ENCODE results near the gene ORMDL1.
A peak's percentile ranks its signal among the peaks of the same experiment; 100 is the strongest.

The ORMDL1 gene

GRCh38 chr2:189791338-189792042, 7.4 kb upstream of the ORMDL1 start:
- Histone ChIP-seq H3K27ac (ENCODE audit: low read depth, low read length, poor library complexity, severe bottlenecking) (no peak overlapping the region), H3K9me3 (ENCODE audit: low read length) (no peaks in the 10 kb centered on the region), H3K36me3 (ENCODE audit: insufficient read depth, low read length) (peaks cover 83% of the 10 kb centered on the region), H3K79me2 (ENCODE audit: insufficient read depth, low read length) (peaks cover 43% of the 10 kb centered on the region), H3K4me2 (ENCODE audit: low read length) (no peak overlapping the region), H4K20me1 (ENCODE audit: insufficient read depth, low read length) (no peaks in the 10 kb centered on the region), H3F3A (ENCODE audit: insufficient read depth, low read length) (no peaks in the 10 kb centered on the region), H3K4me1 (ENCODE audit: insufficient read depth, low read length, severe bottlenecking) (no peaks in the 10 kb centered on the region), H3K9ac (ENCODE audit: low read length) (no peak overlapping the region), H3K9me2 (ENCODE audit: low read depth, low read length) (no peaks in the 10 kb centered on the region), H3K4me3 (ENCODE audit: low read depth, low read length, poor library complexity, severe bottlenecking) (no peak overlapping the region), H2AFZ (ENCODE audit: low read length) (no peak overlapping the region), H3K27me3 (ENCODE audit: insufficient read depth, low read length) (no peaks in the 10 kb centered on the region)
- no peak for TF ChIP-seq CTCF (IDR thresholded peaks at IDR 0.05; ENCODE audit: low read length)
- no peak for TF ChIP-seq EZH2 (IDR thresholded peaks at IDR 0.05; ENCODE audit: borderline replicate concordance, low read length)

- peak overlapping the region; percentile 91 for H3K9ac ChIP-seq (ENCODE audit: low read length)
- peaks cover 60% of the 10 kb centered on the region for H3K36me3 ChIP-seq (ENCODE audit: insufficient read depth, low read length)
- no peak overlapping the region for H2AFZ ChIP-seq (ENCODE audit: low read length)
- peaks cover 61% of the 10 kb centered on the region for H3K79me2 ChIP-seq (ENCODE audit: insufficient read depth, low read length)
- H3F3A ChIP-seq (ENCODE audit: insufficient read depth, low read length) = no peaks in the 10 kb centered on the region
- no peaks in the 10 kb centered on the region for H3K27me3 ChIP-seq (ENCODE audit: insufficient read depth, low read length)
- no peaks in the 10 kb centered on the region for H3K9me2 ChIP-seq (ENCODE audit: low read depth, low read length)
- no peak for TF ChIP-seq EZH2 (IDR thresholded peaks at IDR 0.05; ENCODE audit: borderline replicate concordance, low read length)
- TF ChIP-seq CTCF (IDR thresholded peaks at IDR 0.05; ENCODE audit: low read length) = no peak
- no peaks in the 10 kb centered on the region for H3K9me3 ChIP-seq (ENCODE audit: low read length)
- no peaks in the 10 kb centered on the region for H4K20me1 ChIP-seq (ENCODE audit: insufficient read depth, low read length)
- peak overlapping the region; percentile 79 for H3K4me3 ChIP-seq (ENCODE audit: low read depth, low read length, poor library complexity, severe bottlenecking)
- peak overlapping the region; percentile 73 for H3K27ac ChIP-seq (ENCODE audit: low read depth, low read length, poor library complexity, severe bottlenecking)
- peak overlapping the region; percentile 96 for H3K4me2 ChIP-seq (ENCODE audit: low read length)
- peaks cover 31% of the 10 kb centered on the region for H3K4me1 ChIP-seq (ENCODE audit: insufficient read depth, low read length, severe bottlenecking)
Observed at GRCh38 chr2:189783451-189783926, 650 bp downstream of the ORMDL1 start.

GRCh38 chr2:189782221-189782671, 1.9 kb downstream of the ORMDL1 start:
- no peaks in the 10 kb centered on the region for H3K27me3 ChIP-seq (ENCODE audit: insufficient read depth, low read length)
- peak overlapping the region; percentile 79 for H3K4me3 ChIP-seq (ENCODE audit: low read depth, low read length, poor library complexity, severe bottlenecking)
- peak overlapping the region; percentile 91; the same call in 1 of the 2 replicates for H3K9ac ChIP-seq (ENCODE audit: low read length)
- H3K9me2 ChIP-seq (ENCODE audit: low read depth, low read length) = no peaks in the 10 kb centered on the region
- peaks cover 65% of the 10 kb centered on the region for H3K36me3 ChIP-seq (ENCODE audit: insufficient read depth, low read length)
- peak overlapping the region; percentile 96 for H3K4me2 ChIP-seq (ENCODE audit: low read length)
- TF ChIP-seq EZH2 (IDR thresholded peaks at IDR 0.05; ENCODE audit: borderline replicate concordance, low read length) = no peak
- no peak overlapping the region for H2AFZ ChIP-seq (ENCODE audit: low read length)
- no peaks in the 10 kb centered on the region for H3F3A ChIP-seq (ENCODE audit: insufficient read depth, low read length)
- H3K27ac ChIP-seq (ENCODE audit: low read depth, low read length, poor library complexity, severe bottlenecking) = no peak overlapping the region
- H4K20me1 ChIP-seq (ENCODE audit: insufficient read depth, low read length) = no peaks in the 10 kb centered on the region
- H3K4me1 ChIP-seq (ENCODE audit: insufficient read depth, low read length, severe bottlenecking) = peaks cover 31% of the 10 kb centered on the region
- H3K9me3 ChIP-seq (ENCODE audit: low read length) = no peaks in the 10 kb centered on the region
- H3K79me2 ChIP-seq (ENCODE audit: insufficient read depth, low read length) = peaks cover 49% of the 10 kb centered on the region

All from OCI-LY1 (cell line).